ENCODE measurements around the gene NGFR.

The NGFR gene

DNA sequence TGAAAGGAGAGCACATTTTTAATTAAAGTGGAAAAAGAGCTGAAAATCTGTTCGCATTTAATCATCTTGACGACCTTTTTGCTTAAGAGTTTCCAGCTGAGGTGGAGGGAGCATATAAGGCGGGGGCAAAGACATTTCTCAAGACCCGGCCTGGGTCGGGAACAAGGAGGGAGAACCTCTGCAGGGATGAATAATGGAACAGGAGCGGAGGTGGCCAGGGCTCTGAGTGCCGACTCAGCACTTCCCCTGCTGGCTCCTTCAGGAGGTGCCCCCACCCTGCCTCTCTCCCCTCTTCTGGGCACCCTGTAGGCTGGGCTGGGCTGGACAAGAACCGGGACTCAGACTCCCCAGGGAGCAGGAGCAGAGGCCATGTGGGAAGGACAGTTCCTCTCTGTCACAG, 7.9 kb upstream of the NGFR start:
- H3K4me1 ChIP-seq (ENCODE audit: insufficient read depth, low read length) = peaks cover 24% of the 10 kb centered on the region; the same call in 1 of the 2 replicates

DNA sequence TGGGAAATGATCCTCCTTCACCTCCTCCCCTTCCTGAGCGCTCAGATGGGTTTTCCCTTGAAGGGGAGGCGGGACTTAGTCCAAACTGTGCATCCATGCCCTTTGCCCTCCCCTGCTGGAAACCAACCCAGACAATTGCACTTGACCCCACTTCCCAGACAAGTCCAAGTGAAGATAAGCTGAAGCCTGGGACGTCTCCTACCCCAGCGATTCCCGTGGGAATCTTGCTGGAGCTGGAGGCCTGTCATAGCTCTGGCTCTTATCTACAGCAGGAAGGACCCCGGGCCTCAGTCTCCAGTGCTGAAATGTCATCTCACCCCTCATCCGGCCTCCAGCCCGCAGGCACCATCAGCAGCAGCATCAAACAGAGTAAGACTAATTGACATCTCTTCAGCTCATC, 6.5 kb upstream of the NGFR start:
- no peak overlapping the region for H3K4me3 ChIP-seq (ENCODE audit: low read length)

More for the DNA sequence above, 7.9 kb upstream of the NGFR start:
- H3K9me3 ChIP-seq (ENCODE audit: insufficient read depth, low read depth, low read length) = no peaks in the 10 kb centered on the region
- no peak overlapping the region for H3K4me3 ChIP-seq (ENCODE audit: low read length)
- no peak overlapping the region for H3K9ac ChIP-seq (ENCODE audit: low read depth, low read length)
- H3K36me3 ChIP-seq (ENCODE audit: insufficient read depth, low read depth, low read length) = no peaks in the 10 kb centered on the region
- H3K27ac ChIP-seq (ENCODE audit: low read length) = no peak overlapping the region
- H3K27me3 ChIP-seq (ENCODE audit: insufficient read depth, low read length) = peaks cover 49% of the 10 kb centered on the region

GRCh38 chr17:49489348-49489747, 5.7 kb upstream of the NGFR start:
- no peak overlapping the region for H3K9ac ChIP-seq (ENCODE audit: low read depth, low read length)
- H3K36me3 ChIP-seq (ENCODE audit: insufficient read depth, low read depth, low read length) = no peaks in the 10 kb centered on the region
- H3K4me1 ChIP-seq (ENCODE audit: insufficient read depth, low read length) = peaks cover 19% of the 10 kb centered on the region; the same call in 1 of the 2 replicates
- no peak overlapping the region for H3K4me3 ChIP-seq (ENCODE audit: low read length)
- peaks cover 55% of the 10 kb centered on the region for H3K27me3 ChIP-seq (ENCODE audit: insufficient read depth, low read length)
- H3K9me3 ChIP-seq (ENCODE audit: insufficient read depth, low read depth, low read length) = no peaks in the 10 kb centered on the region
- no peak overlapping the region for H3K27ac ChIP-seq (ENCODE audit: low read length)

More for the DNA sequence above, 6.5 kb upstream of the NGFR start:
- Histone ChIP-seq H3K4me1 (ENCODE audit: insufficient read depth, low read length) (peaks cover 24% of the 10 kb centered on the region; the same call in 1 of the 2 replicates), H3K9ac (ENCODE audit: low read depth, low read length) (no peak overlapping the region), H3K9me3 (ENCODE audit: insufficient read depth, low read depth, low read length) (no peaks in the 10 kb centered on the region), H3K27me3 (ENCODE audit: insufficient read depth, low read length) (peaks cover 52% of the 10 kb centered on the region), H3K27ac (ENCODE audit: low read length) (no peak overlapping the region), H3K36me3 (ENCODE audit: insufficient read depth, low read depth, low read length) (no peaks in the 10 kb centered on the region)

GRCh38 chr17:49490276-49490675, 4.8 kb upstream of the NGFR start:
- Histone ChIP-seq H3K4me3 (ENCODE audit: low read length) (no peak overlapping the region), H3K9me3 (ENCODE audit: insufficient read depth, low read depth, low read length) (no peaks in the 10 kb centered on the region), H3K27ac (ENCODE audit: low read length) (no peak overlapping the region), H3K36me3 (ENCODE audit: insufficient read depth, low read depth, low read length) (no peaks in the 10 kb centered on the region), H3K4me1 (ENCODE audit: insufficient read depth, low read length) (peaks cover 16% of the 10 kb centered on the region; the same call in 1 of the 2 replicates), H3K9ac (ENCODE audit: low read depth, low read length) (no peak overlapping the region), H3K27me3 (ENCODE audit: insufficient read depth, low read length) (peaks cover 55% of the 10 kb centered on the region)

GRCh38 chr17:49491192-49491769, 3.8 kb upstream of the NGFR start:
- Histone ChIP-seq H3K4me1 (ENCODE audit: insufficient read depth, low read length) (peaks cover 8% of the 10 kb centered on the region; the same call in 1 of the 2 replicates), H3K4me3 (ENCODE audit: low read length) (no peak overlapping the region), H3K9me3 (ENCODE audit: insufficient read depth, low read depth, low read length) (no peaks in the 10 kb centered on the region), H3K27me3 (ENCODE audit: insufficient read depth, low read length) (peaks cover 61% of the 10 kb centered on the region), H3K36me3 (ENCODE audit: insufficient read depth, low read depth, low read length) (no peaks in the 10 kb centered on the region), H3K9ac (ENCODE audit: low read depth, low read length) (no peak overlapping the region), H3K27ac (ENCODE audit: low read length) (no peak overlapping the region)

DNA sequence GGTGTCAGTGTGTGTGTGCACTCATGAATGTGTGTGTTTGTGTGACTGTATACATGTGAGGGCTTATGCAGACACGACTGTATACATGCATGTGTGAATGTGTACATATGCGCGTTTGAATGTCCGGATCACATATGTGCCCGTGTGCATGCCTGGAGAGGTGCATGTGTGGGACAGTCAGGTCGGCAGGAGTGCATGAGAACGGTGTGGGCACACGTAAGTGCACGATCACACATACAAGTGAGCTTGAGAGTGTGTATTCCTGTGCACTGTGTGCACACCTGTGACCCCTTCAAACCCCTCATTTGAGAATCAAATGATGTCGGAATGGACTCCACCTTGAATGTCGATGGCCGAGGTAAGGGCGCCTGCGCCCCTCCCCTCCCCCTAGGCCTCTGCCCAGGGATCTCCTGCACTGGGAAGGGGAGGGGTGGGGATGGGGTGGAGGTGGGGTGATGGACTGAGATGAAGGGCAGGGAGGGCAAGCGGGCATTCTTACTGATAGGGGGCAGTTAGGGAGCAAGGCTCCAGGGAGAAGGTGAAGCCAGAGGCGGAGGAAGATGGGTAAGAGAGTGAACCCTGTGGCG, 601 bp upstream of the NGFR start:
- Histone ChIP-seq H3K27me3 (ENCODE audit: insufficient read depth, low read length) (peaks cover 84% of the 10 kb centered on the region), H3K4me3 (ENCODE audit: low read length) (peak overlapping the region; percentile 71), H3K36me3 (ENCODE audit: insufficient read depth, low read depth, low read length) (no peaks in the 10 kb centered on the region), H3K9ac (ENCODE audit: low read depth, low read length) (no peak overlapping the region), H3K4me1 (ENCODE audit: insufficient read depth, low read length) (peaks cover 6% of the 10 kb centered on the region; the same call in 1 of the 2 replicates), H3K9me3 (ENCODE audit: insufficient read depth, low read depth, low read length) (no peaks in the 10 kb centered on the region), H3K27ac (ENCODE audit: low read length) (no peak overlapping the region)

DNA sequence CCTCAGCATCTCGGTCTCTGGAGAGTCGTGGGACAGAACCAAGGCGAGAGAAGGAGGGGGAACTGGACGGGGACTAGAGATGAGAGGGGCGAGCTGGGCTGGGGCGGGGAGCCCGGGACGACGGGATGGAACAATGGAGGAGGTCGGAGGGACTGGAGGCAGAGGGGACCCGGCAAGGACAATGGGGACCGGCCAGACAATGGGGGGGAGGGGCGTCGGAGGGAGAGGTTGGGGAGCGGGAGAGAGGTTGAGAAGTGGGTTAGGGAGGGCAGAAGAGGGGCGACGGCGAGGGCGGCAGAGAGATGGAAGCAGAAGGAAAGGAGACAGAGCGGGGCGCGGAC, 719 bp downstream of the NGFR start:
- peak overlapping the region; percentile 74 for H3K4me3 ChIP-seq (ENCODE audit: low read length)
- H3K27ac ChIP-seq (ENCODE audit: low read length) = no peak overlapping the region
- no peak overlapping the region for H3K9ac ChIP-seq (ENCODE audit: low read depth, low read length)
- peaks cover 87% of the 10 kb centered on the region for H3K27me3 ChIP-seq (ENCODE audit: insufficient read depth, low read length)
- H3K36me3 ChIP-seq (ENCODE audit: insufficient read depth, low read depth, low read length) = no peaks in the 10 kb centered on the region
- H3K4me1 ChIP-seq (ENCODE audit: insufficient read depth, low read length) = peaks cover 6% of the 10 kb centered on the region; the same call in 1 of the 2 replicates
- H3K9me3 ChIP-seq (ENCODE audit: insufficient read depth, low read depth, low read length) = no peaks in the 10 kb centered on the region

GRCh38 chr17:49496183-49496866, 1.2 kb downstream of the NGFR start:
- Histone ChIP-seq H3K9me3 (ENCODE audit: insufficient read depth, low read depth, low read length) (no peaks in the 10 kb centered on the region), H3K27me3 (ENCODE audit: insufficient read depth, low read length) (peaks cover 83% of the 10 kb centered on the region), H3K9ac (ENCODE audit: low read depth, low read length) (no peak overlapping the region), H3K27ac (ENCODE audit: low read length) (no peak overlapping the region), H3K36me3 (ENCODE audit: insufficient read depth, low read depth, low read length) (no peaks in the 10 kb centered on the region), H3K4me1 (ENCODE audit: insufficient read depth, low read length) (peaks cover 6% of the 10 kb centered on the region; the same call in 1 of the 2 replicates), H3K4me3 (ENCODE audit: low read length) (peak overlapping the region; percentile 74)

GRCh38 chr17:49496867-49497147, 1.7 kb downstream of the NGFR start:
- Histone ChIP-seq H3K9me3 (ENCODE audit: insufficient read depth, low read depth, low read length) (no peaks in the 10 kb centered on the region), H3K9ac (ENCODE audit: low read depth, low read length) (no peak overlapping the region), H3K4me1 (ENCODE audit: insufficient read depth, low read length) (peaks cover 6% of the 10 kb centered on the region; the same call in 1 of the 2 replicates), H3K4me3 (ENCODE audit: low read length) (peak overlapping the region; percentile 74), H3K27me3 (ENCODE audit: insufficient read depth, low read length) (peaks cover 78% of the 10 kb centered on the region), H3K27ac (ENCODE audit: low read length) (no peak overlapping the region), H3K36me3 (ENCODE audit: insufficient read depth, low read depth, low read length) (no peaks in the 10 kb centered on the region)

- Histone ChIP-seq H3K4me1 (ENCODE audit: insufficient read depth, low read length) (peaks cover 6% of the 10 kb centered on the region; the same call in 1 of the 2 replicates), H3K27me3 (ENCODE audit: insufficient read depth, low read length) (peaks cover 76% of the 10 kb centered on the region), H3K27ac (ENCODE audit: low read length) (no peak overlapping the region), H3K36me3 (ENCODE audit: insufficient read depth, low read depth, low read length) (no peaks in the 10 kb centered on the region), H3K9me3 (ENCODE audit: insufficient read depth, low read depth, low read length) (no peaks in the 10 kb centered on the region), H3K4me3 (ENCODE audit: low read length) (peak overlapping the region; percentile 74), H3K9ac (ENCODE audit: low read depth, low read length) (no peak overlapping the region; the same call in 1 of the 2 replicates)
These were observed 2.3 kb downstream of the NGFR start for GRCh38 chr17:49497148-49498028.

- Histone ChIP-seq H3K4me3 (ENCODE audit: low read length) (peak overlapping the region; percentile 74), H3K36me3 (ENCODE audit: insufficient read depth, low read depth, low read length) (no peaks in the 10 kb centered on the region), H3K27ac (ENCODE audit: low read length) (no peak overlapping the region), H3K27me3 (ENCODE audit: insufficient read depth, low read length) (peaks cover 78% of the 10 kb centered on the region), H3K4me1 (ENCODE audit: insufficient read depth, low read length) (peaks cover 6% of the 10 kb centered on the region; the same call in 1 of the 2 replicates), H3K9ac (ENCODE audit: low read depth, low read length) (no peak overlapping the region), H3K9me3 (ENCODE audit: insufficient read depth, low read depth, low read length) (no peaks in the 10 kb centered on the region)
These were observed 3.0 kb downstream of the NGFR start for GRCh38 chr17:49498029-49498615.

Measured in iPS-20b (cell line).